A673 (cell line): ENCODE results near the gene RGS7. TPM values are rescaled to one million over a fixed set of nuclear protein-coding genes. Genes with fewer than 3 reads are reported as not detected.

Experiments
- BruUV-seq: library from RNA; stranded (reverse); fragments of 400-500 nt; replicated peaks from 2 replicates; lab custom pipeline; 2021; lab: Mats Ljungman, UMichigan
- CTCF ChIA-PET: fragments of 300-600 bp; sonication (Branson Sonifier 250); formaldehyde crosslinking; loops from one replicate; lab custom pipeline; 2022; ENCODE audit warnings: antibody characterized with exemption; lab: Charles Lee
- POLR2A ChIA-PET: fragments of 300-600 bp; sonication (Branson Sonifier 250); formaldehyde crosslinking; loops from one replicate; lab custom pipeline; 2022; ENCODE audit warnings: antibody characterized with exemption; ENCODE audit not compliant: low non-redundant PET; lab: Charles Lee
- DNase-seq: peaks from one replicate; pipeline ENCODE4 v3.0.0-alpha.2; 2015; ENCODE audit warnings: low spot score
- H3K27ac ChIP-seq: fragments of 200-600 bp; sonication (generic); 2 replicates; pipeline ENCODE4 v1.5.1; 2016; ENCODE audit warnings: mixed run types, low read depth, mild to moderate bottlenecking, mixed read lengths, antibody characterized with exemption, low read length; ENCODE audit not compliant: poor library complexity, severe bottlenecking
- H3K27me3 ChIP-seq: fragments of 200-600 bp; sonication (generic); replicated peaks from 2 replicates; pipeline ENCODE4 v1.6.1; 2017; ENCODE audit warnings: mixed run types, low read depth, mild to moderate bottlenecking, mixed read lengths, antibody characterized with exemption, low read length; ENCODE audit not compliant: insufficient read depth, poor library complexity
- H3K36me3 ChIP-seq: fragments of 200-600 bp; sonication (generic); 2 replicates; pipeline ENCODE4 v1.6.1; 2016; ENCODE audit warnings: mixed run types, mild to moderate bottlenecking, mixed read lengths, antibody characterized with exemption, low read length; ENCODE audit not compliant: insufficient read depth, poor library complexity, severe bottlenecking
- H3K4me1 ChIP-seq: fragments of 200-600 bp; sonication (generic); 2 replicates; pipeline ENCODE4 v1.6.1; 2017; ENCODE audit warnings: mixed run types, mild to moderate bottlenecking, mixed read lengths, antibody characterized with exemption, low read length; ENCODE audit not compliant: insufficient read depth, poor library complexity, severe bottlenecking
- H3K4me3 ChIP-seq: fragments of 200-600 bp; sonication (generic); 2 replicates; pipeline ENCODE4 v1.5.1; 2016; ENCODE audit warnings: low read depth, mixed run types, mild to moderate bottlenecking, mixed read lengths, low read length; ENCODE audit not compliant: poor library complexity, severe bottlenecking
- H3K9me3 ChIP-seq: fragments of 200-600 bp; sonication (generic); 2 replicates; pipeline ENCODE4 v1.6.1; 2016; ENCODE audit warnings: mixed run types, low read depth, mild to moderate bottlenecking, mixed read lengths, antibody characterized with exemption, low read length; ENCODE audit not compliant: poor library complexity, severe bottlenecking
- CTCF ChIP-seq: fragments of 300-800, 200-600 bp; sonication (generic); conservative IDR thresholded peaks from 2 replicates; pipeline ENCODE4 v1.5.1; 2017; ENCODE audit warnings: low read depth, mild to moderate bottlenecking, antibody characterized with exemption, low read length, moderate library complexity, mixed read lengths
- EZH2 ChIP-seq: fragments of 200-600 bp; sonication (generic); IDR thresholded peaks from 2 replicates; pipeline ENCODE4 v1.6.1; 2017; ENCODE audit warnings: borderline replicate concordance, low read depth, mild to moderate bottlenecking, mixed read lengths, antibody characterized with exemption, low read length; ENCODE audit not compliant: poor library complexity, severe bottlenecking
- intact Hi-C: fragments of 100-400 bp; cut with micrococcal nuclease; formaldehyde crosslinking; loops from one replicate; pipeline ENCODE4 v1.10.0; 2022; ENCODE audit not compliant: unreplicated experiment
- total RNA-seq: library from RNA; stranded (reverse); gene quantifications from 2 replicates; pipeline ENCODE4 v1.2.3, GENCODE V29; 2021

Gene RGS7
- total RNA-seq, 1 experiment from 2014 or later, result not detected

GRCh38 chr1:240931031-240931430 is 426.0 kb downstream of the RGS7 start:
- no peak for TF ChIP-seq EZH2
- no peak for TF ChIP-seq CTCF
- H3K4me1 ChIP-seq, result no peaks in the 10 kb centered on the region
- no peaks in the 10 kb centered on the region for H3K9me3 ChIP-seq
- DNase-seq, result no peak
- intact Hi-C loops, result no loop called here
- ChIA-PET CTCF (no interaction called here), POLR2A (no interaction called here)
- H3K36me3 ChIP-seq, result no peaks in the 10 kb centered on the region
- BruUV-seq, result no TSS peak
- H3K27ac ChIP-seq, result no peak overlapping the region
- H3K27me3 ChIP-seq, result no peaks in the 10 kb centered on the region
- H3K4me3 ChIP-seq, result no peak overlapping the region

GRCh38 chr1:240928265-240928664 is 428.7 kb downstream of the RGS7 start:
- ChIA-PET CTCF (no interaction called here), POLR2A (no interaction called here)
- no peak for DNase-seq
- no peaks in the 10 kb centered on the region for H3K4me1 ChIP-seq
- no TSS peak for BruUV-seq
- no peak for TF ChIP-seq CTCF
- no peaks in the 10 kb centered on the region for H3K36me3 ChIP-seq
- H3K27ac ChIP-seq, result no peak overlapping the region
- intact Hi-C loops, result no loop called here
- H3K27me3 ChIP-seq, result no peaks in the 10 kb centered on the region
- H3K4me3 ChIP-seq, result no peak overlapping the region
- no peaks in the 10 kb centered on the region for H3K9me3 ChIP-seq

DNA sequence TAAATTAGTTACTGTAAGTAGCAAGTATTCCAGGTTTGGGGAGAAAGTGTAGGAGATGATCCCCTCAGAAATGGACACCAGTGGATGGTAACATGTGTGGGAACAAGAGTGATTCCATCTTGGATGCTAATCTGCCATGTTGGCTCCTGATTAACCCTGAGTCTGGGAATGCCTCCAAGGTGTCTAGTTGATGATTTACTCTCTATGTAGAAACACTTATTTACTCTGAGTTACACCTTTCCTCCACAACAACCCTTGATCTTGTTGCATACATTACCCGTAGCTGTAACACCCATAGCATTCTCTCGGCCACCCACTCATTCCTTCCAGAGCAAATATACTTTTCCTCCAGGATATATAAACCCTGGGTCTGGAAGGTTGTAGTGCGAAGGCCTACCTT is 429.2 kb downstream of the RGS7 start:
- TF ChIP-seq EZH2 (no peak), CTCF (no peak)
- POLR2A ChIA-PET, result no interaction called here
- no peak overlapping the region for H3K4me3 ChIP-seq
- H3K9me3 ChIP-seq, result no peaks in the 10 kb centered on the region
- H3K27ac ChIP-seq, result no peak overlapping the region
- CTCF ChIA-PET, result no interaction called here
- no peaks in the 10 kb centered on the region for H3K27me3 ChIP-seq
- no TSS peak for BruUV-seq
- no peaks in the 10 kb centered on the region for H3K4me1 ChIP-seq
- no peak for DNase-seq
- intact Hi-C loops, result no loop called here
- no peaks in the 10 kb centered on the region for H3K36me3 ChIP-seq
